HL-60 (cell line): ENCODE measurements around the gene RAB25.

Experiments used
- POLR2AphosphoS5 ChIP-seq: IDR thresholded peaks from 2 replicates; pipeline ENCODE4 v1.6.1; 2012; ENCODE audit warnings: low read depth
- TF ChIP-seq, protein P1 (sequence below): IDR thresholded peaks from one replicate; pipeline ENCODE4 v1.5.1; 2011; ENCODE audit warnings: low read length, control low read depth, inconsistent platforms; ENCODE audit not compliant: insufficient read depth

DNA sequence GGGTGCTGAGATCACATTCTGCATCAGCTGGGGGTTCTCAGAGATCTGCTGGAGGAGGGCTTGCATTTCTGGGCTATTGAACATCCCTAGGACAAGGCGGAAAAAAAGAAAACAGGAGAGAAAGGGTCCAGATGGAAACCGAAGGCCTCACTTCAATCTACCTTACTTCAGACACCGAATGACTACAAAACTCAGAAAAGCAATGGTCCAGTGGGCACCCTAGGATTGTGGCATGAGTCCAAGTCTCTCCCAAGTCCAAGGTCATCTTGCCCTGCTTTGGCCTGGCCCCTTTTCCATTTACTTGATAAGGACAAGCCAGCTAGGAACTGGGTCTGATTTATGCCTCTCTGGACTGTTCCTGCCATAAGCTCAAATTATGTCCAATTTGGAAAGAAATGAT, 18.1 kb upstream of the RAB25 start:
- TF ChIP-seq, protein P1, sequence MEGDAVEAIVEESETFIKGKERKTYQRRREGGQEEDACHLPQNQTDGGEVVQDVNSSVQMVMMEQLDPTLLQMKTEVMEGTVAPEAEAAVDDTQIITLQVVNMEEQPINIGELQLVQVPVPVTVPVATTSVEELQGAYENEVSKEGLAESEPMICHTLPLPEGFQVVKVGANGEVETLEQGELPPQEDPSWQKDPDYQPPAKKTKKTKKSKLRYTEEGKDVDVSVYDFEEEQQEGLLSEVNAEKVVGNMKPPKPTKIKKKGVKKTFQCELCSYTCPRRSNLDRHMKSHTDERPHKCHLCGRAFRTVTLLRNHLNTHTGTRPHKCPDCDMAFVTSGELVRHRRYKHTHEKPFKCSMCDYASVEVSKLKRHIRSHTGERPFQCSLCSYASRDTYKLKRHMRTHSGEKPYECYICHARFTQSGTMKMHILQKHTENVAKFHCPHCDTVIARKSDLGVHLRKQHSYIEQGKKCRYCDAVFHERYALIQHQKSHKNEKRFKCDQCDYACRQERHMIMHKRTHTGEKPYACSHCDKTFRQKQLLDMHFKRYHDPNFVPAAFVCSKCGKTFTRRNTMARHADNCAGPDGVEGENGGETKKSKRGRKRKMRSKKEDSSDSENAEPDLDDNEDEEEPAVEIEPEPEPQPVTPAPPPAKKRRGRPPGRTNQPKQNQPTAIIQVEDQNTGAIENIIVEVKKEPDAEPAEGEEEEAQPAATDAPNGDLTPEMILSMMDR: no peak
- TF ChIP-seq POLR2AphosphoS5: no peak
